A549 (cell line): ENCODE data around the gene ACTG2. TPM values are rescaled to one million over a fixed set of nuclear protein-coding genes. Genes with fewer than 3 reads are reported as not detected.

Experiments
- ATAC-seq, 2 experiments: fragments of 200-7000 bp in 1 of 2; fragments of >200 bp in 1 of 2; cut with Nextera tagmentation in 1 of 2; cut with Tn5 transposase in 1 of 2; 3 replicates each; pipeline versions ENCODE4 v1.8.0 to v1.9.1; 2018 to 2020; ENCODE audit warnings: mild to moderate bottlenecking in 1 of 2, moderate library complexity in 1 of 2
- CTCF ChIA-PET: fragments of 300-600 bp; sonication (Branson Sonifier 250); formaldehyde crosslinking; extraction: SDS; loops from one replicate; lab custom pipeline; 2021; ENCODE audit warnings: antibody characterized with exemption, inconsistent platforms; lab: Yijun Ruan, JAX
- POLR2A ChIA-PET: fragments of 350-600 bp; formaldehyde crosslinking; extraction: SDS; loops from one replicate; lab custom pipeline; 2021; ENCODE audit warnings: antibody characterized with exemption, inconsistent platforms; lab: Yijun Ruan, JAX
- DNase-seq, 2 experiments: peaks; one replicate each; pipeline versions ENCODE4 v3.0.0 to v3.0.0-alpha.2; 2011 to 2016; ENCODE audit warnings: low read depth in 1 of 2, low spot score in 1 of 2
- FAIRE-seq: peaks from 2 replicates; lab custom pipeline; 2011; peaks lifted over from hg19 to GRCh38; lab: Jason Lieb, UNC
- H3K27ac ChIP-seq, 2 experiments: fragments of >200 bp; sonication (Bioruptor Twin); formaldehyde crosslinking; 3 replicates each; pipeline ENCODE4 v1.5.1; 2016 to 2017
- H3K4me1 ChIP-seq: fragments of >200 bp; sonication (Bioruptor Twin); formaldehyde crosslinking; 3 replicates; pipeline ENCODE4 v1.6.1; 2016
- H3K4me2 ChIP-seq: fragments of >200 bp; sonication (Bioruptor Twin); formaldehyde crosslinking; 3 replicates; pipeline ENCODE4 v1.6.1; 2016
- H3K4me3 ChIP-seq: fragments of >200 bp; sonication (Bioruptor Twin); formaldehyde crosslinking; 3 replicates; pipeline ENCODE4 v1.5.1; 2016
- H3K9me3 ChIP-seq: fragments of >200 bp; sonication (Bioruptor Twin); formaldehyde crosslinking; 3 replicates; pipeline ENCODE4 v1.6.1; 2016
- BHLHE40 ChIP-seq: IDR thresholded peaks from 2 replicates; pipeline ENCODE4 v1.6.1; 2012; ENCODE audit warnings: low read depth, low read length, inconsistent platforms
- CBX8 ChIP-seq: fragments of 200-600 bp; sonication (generic); IDR thresholded peaks from 2 replicates; pipeline ENCODE4 v1.6.1; 2016
- CEBPB ChIP-seq, 2 experiments: fragments of >200 bp in 1 of 2; sonication (Bioruptor Twin) in 1 of 2; formaldehyde crosslinking in 1 of 2; IDR thresholded peaks; 2 replicates each; pipeline ENCODE4 v1.6.1; 2012 to 2016
- CHD4 ChIP-seq: fragments of 200-600 bp; sonication (generic); IDR thresholded peaks from 2 replicates; pipeline ENCODE4 v1.6.1; 2016; ENCODE audit warnings: antibody characterized with exemption, mild to moderate bottlenecking, borderline replicate concordance
- EHMT2 ChIP-seq: fragments of 200-600 bp; sonication (generic); IDR thresholded peaks from 2 replicates; pipeline ENCODE4 v1.6.1; 2016; ENCODE audit warnings: antibody characterized with exemption, low read depth, mild to moderate bottlenecking, moderate library complexity
- GATA3 ChIP-seq: IDR thresholded peaks from 2 replicates; pipeline ENCODE4 v1.6.1; 2012; ENCODE audit warnings: borderline replicate concordance
- HOXA7 ChIP-seq: fragments of 250-450 bp; sonication (Bioruptor Pico); IDR thresholded peaks from 2 replicates; pipeline ENCODE4 v1.5.0; 2020; ENCODE audit warnings: mild to moderate bottlenecking, moderate library complexity
- JUNB ChIP-seq: fragments of >200 bp; sonication (Bioruptor Twin); formaldehyde crosslinking; IDR thresholded peaks from 2 replicates; pipeline ENCODE4 v1.6.1; 2016
- KDM5A ChIP-seq: fragments of 200-600 bp; sonication (generic); IDR thresholded peaks from 2 replicates; pipeline ENCODE4 v1.6.1; 2016; ENCODE audit warnings: antibody characterized with exemption, mild to moderate bottlenecking
- MAFK ChIP-seq: fragments of 450-650 bp; IDR thresholded peaks from 2 replicates; pipeline ENCODE4 v1.6.1; 2014; ENCODE audit not compliant: partially characterized antibody
- PHF8 ChIP-seq: fragments of 200-600 bp; sonication (generic); IDR thresholded peaks from 2 replicates; pipeline ENCODE4 v1.6.1; 2016; ENCODE audit warnings: low read depth, mild to moderate bottlenecking, antibody characterized with exemption, moderate library complexity, borderline replicate concordance
- SREBF2 ChIP-seq: fragments of 450-650 bp; IDR thresholded peaks from 2 replicates; pipeline ENCODE4 v1.6.1; 2014; ENCODE audit warnings: mild to moderate bottlenecking, moderate library complexity
- TFCP2L1 ChIP-seq: fragments of 250-450 bp; sonication (Bioruptor Pico); IDR thresholded peaks from 2 replicates; pipeline ENCODE4 v1.5.0; 2021; ENCODE audit warnings: mild to moderate bottlenecking
- TP53 ChIP-seq: fragments of 250-450 bp; sonication (Bioruptor Pico); IDR thresholded peaks from 2 replicates; pipeline ENCODE4 v1.5.0; 2021; ENCODE audit warnings: mild to moderate bottlenecking, moderate library complexity
- ZNF302 ChIP-seq: fragments of 250-450 bp; sonication (Bioruptor Pico); IDR thresholded peaks from 2 replicates; pipeline ENCODE4 v1.9.0; 2021; ENCODE audit warnings: inconsistent platforms, mild to moderate bottlenecking, moderate library complexity
- WGBS: methylation state at CpG from one replicate; pipeline ENCODE4 v1.1.6; 2017; ENCODE audit errors: missing lambda C conversion rate; 5-methylcytosine and 5-hydroxymethylcytosine counted together
- polyA plus RNA-seq, 4 experiments: library from polyadenylated mRNA; depleted of rRNA in 3 of 4; stranded (reverse); fragments of >200 nt; fragmentation: RNase III in 1 of 4; extraction: RNeasy Plus Mini Kit Qiagen cat#74134 plus additional on column Dnase treatment in 1 of 4; gene quantifications; 2 replicates in 3 of 4; 3 replicates in 1 of 4; pipeline ENCODE4 v1.2.3, GENCODE V29; 2011 to 2017
- TF ChIP-seq, protein P1 (sequence below): fragments of 450-650 bp; IDR thresholded peaks from 2 replicates; pipeline ENCODE4 v1.6.1; 2014; ENCODE audit warnings: antibody characterized with exemption
- TF ChIP-seq, protein P2 (sequence below): fragments of 250-450 bp; sonication (Bioruptor Pico); IDR thresholded peaks from 2 replicates; pipeline ENCODE4 v1.5.0; 2020; ENCODE audit warnings: low read depth, mild to moderate bottlenecking, moderate library complexity
- TF ChIP-seq, protein P3 (sequence below): fragments of 250-450 bp; sonication (Bioruptor Pico); IDR thresholded peaks from 2 replicates; pipeline ENCODE4 v1.5.0; 2021; ENCODE audit warnings: mild to moderate bottlenecking, moderate library complexity, borderline replicate concordance
- TF ChIP-seq, protein P4 (sequence below): fragments of 200-600 bp; sonication (generic); IDR thresholded peaks from 2 replicates; pipeline ENCODE4 v1.6.1; 2016; ENCODE audit warnings: antibody characterized with exemption, mild to moderate bottlenecking, moderate library complexity
- TF ChIP-seq, protein P5 (sequence below): IDR thresholded peaks from 2 replicates; pipeline ENCODE4 v1.6.1; 2012
- TF ChIP-seq, protein P6 (sequence below): fragments of 150-350 bp; IDR thresholded peaks from 2 replicates; pipeline ENCODE4 v1.6.1; 2014; ENCODE audit warnings: low read depth, mild to moderate bottlenecking, low read length

The ACTG2 gene
- polyA plus RNA-seq, 2 of the 4 experiments (the other 2 are of a cell fraction), result 0.04 to 0.26 TPM

DNA sequence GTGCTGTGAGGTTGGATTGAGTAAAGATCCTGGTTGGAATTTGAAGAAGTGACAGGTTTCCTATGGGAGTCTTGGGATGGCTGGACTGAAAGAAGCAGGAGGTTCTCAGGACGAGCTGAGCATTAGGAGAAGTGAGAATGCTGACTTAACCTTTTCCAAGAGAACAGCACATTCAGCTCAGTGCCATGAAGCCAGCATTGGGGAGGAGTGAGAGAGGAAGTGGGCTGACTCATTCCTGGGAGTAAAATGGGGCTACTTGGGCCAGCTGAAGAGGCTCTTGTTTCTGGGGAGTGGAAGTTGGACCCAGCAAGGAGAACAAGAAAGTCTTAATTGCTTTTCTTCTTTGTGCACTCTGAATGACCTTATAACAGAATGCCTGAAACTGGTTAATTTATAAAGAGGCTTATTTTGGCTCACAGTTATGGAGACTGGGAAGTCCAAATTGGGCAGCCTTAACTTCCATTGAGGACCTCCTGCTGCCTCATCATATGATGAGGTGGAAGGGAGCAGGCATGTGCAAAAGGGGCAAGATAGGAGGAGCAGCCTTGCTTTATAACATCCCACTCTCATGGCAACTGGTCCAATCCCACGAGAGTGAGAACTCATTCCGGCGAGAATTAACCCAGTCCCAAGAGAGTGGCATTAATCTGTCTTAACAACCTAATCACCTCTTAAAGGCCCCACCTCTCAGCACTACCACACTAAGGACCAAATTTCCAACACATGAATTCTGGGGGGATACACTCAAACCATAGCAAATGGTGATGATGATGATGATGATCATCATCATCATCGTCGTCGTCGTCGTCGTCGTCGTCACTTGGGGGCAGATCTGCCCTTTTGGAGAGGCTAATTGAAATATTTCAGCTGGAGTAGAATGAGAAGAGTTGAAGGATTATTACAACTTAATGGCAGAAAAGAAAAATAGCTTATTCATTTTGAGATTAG lies 60.0 kb downstream of the ACTG2 start:
- Histone ChIP-seq H3K9me3 (no peaks in the 10 kb centered on the region), H3K4me1 (no peaks in the 10 kb centered on the region), H3K27ac (no peak overlapping the region), H3K4me2 (no peak overlapping the region), H3K4me3 (no peak overlapping the region)
- ChIA-PET POLR2A (interaction anchor here (1.2 kb wide), 1 partner anchor 26 kb away, joined by 10 read pairs; no protein-coding TSS in a partner anchor), CTCF (interaction anchor here (0.6 to 2.6 kb wide), 7 partner anchors 13 to 199 kb away, joined by 3 to 11 read pairs (median 3); no protein-coding TSS in a partner anchor)
- 94% methylated on average over 12 of the region's 12 CpGs for WGBS
- no peak for ATAC-seq
- FAIRE-seq, result no peak
- no peak for DNase-seq
- TF ChIP-seq MAFK (peak; percentile 35), KDM5A (no peak), CBX8 (no peak)

DNA sequence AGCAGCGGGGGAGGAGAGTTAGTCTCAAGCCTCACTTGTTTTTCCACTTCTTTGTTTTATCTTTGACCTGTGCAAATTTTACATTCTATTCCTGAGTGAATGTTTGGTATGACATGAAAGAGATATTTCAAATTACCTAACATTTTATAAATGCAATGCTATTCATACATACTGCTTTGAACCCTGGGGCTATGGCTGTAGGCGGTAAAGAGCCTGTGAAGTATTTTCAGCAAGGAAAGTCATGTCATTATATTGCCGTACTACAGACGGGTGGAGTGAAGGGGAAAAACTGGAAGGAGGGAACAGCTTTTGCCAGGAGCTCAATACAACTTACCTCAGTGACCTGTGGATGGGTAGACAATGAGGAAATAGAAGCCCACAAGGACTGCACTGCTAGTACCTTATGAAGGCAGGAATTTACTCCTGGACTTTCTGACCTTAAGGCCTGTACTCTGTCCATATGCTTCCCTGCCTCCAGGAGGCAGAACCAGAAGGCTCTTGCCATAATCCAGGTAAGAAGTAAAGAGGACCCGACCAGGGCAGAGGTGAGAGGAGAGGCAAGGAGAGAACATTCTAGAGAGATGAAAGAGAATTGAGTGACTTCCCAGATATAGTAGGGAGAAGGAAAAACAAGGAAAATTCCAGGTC lies 63.5 kb downstream of the ACTG2 start:
- TF ChIP-seq CBX8 (no peak), EHMT2 (no peak), TP53 (CRISPR knock-in tag) (no peak), JUNB (no peak), SREBF2 (no peak), CEBPB (IDR thresholded peaks at IDR 0.05) (no peak), CHD4 (no peak), BHLHE40 (no peak), KDM5A (no peak), GATA3 (no peak), TFCP2L1 (no peak), PHF8 (no peak), ZNF302 (CRISPR knock-in tag) (no peak), HOXA7 (no peak)
- TF ChIP-seq, protein P1, sequence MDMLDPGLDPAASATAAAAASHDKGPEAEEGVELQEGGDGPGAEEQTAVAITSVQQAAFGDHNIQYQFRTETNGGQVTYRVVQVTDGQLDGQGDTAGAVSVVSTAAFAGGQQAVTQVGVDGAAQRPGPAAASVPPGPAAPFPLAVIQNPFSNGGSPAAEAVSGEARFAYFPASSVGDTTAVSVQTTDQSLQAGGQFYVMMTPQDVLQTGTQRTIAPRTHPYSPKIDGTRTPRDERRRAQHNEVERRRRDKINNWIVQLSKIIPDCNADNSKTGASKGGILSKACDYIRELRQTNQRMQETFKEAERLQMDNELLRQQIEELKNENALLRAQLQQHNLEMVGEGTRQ, result no peak
- TF ChIP-seq, protein P2, sequence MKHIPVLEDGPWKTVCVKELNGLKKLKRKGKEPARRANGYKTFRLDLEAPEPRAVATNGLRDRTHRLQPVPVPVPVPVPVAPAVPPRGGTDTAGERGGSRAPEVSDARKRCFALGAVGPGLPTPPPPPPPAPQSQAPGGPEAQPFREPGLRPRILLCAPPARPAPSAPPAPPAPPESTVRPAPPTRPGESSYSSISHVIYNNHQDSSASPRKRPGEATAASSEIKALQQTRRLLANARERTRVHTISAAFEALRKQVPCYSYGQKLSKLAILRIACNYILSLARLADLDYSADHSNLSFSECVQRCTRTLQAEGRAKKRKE (CRISPR knock-in tag), result no peak
- TF ChIP-seq, protein P3, sequence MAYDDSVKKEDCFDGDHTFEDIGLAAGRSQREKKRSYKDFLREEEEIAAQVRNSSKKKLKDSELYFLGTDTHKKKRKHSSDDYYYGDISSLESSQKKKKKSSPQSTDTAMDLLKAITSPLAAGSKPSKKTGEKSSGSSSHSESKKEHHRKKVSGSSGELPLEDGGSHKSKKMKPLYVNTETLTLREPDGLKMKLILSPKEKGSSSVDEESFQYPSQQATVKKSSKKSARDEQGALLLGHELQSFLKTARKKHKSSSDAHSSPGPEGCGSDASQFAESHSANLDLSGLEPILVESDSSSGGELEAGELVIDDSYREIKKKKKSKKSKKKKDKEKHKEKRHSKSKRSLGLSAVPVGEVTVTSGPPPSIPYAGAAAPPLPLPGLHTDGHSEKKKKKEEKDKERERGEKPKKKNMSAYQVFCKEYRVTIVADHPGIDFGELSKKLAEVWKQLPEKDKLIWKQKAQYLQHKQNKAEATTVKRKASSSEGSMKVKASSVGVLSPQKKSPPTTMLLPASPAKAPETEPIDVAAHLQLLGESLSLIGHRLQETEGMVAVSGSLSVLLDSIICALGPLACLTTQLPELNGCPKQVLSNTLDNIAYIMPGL (CRISPR knock-in tag), result no peak
- TF ChIP-seq, protein P4, sequence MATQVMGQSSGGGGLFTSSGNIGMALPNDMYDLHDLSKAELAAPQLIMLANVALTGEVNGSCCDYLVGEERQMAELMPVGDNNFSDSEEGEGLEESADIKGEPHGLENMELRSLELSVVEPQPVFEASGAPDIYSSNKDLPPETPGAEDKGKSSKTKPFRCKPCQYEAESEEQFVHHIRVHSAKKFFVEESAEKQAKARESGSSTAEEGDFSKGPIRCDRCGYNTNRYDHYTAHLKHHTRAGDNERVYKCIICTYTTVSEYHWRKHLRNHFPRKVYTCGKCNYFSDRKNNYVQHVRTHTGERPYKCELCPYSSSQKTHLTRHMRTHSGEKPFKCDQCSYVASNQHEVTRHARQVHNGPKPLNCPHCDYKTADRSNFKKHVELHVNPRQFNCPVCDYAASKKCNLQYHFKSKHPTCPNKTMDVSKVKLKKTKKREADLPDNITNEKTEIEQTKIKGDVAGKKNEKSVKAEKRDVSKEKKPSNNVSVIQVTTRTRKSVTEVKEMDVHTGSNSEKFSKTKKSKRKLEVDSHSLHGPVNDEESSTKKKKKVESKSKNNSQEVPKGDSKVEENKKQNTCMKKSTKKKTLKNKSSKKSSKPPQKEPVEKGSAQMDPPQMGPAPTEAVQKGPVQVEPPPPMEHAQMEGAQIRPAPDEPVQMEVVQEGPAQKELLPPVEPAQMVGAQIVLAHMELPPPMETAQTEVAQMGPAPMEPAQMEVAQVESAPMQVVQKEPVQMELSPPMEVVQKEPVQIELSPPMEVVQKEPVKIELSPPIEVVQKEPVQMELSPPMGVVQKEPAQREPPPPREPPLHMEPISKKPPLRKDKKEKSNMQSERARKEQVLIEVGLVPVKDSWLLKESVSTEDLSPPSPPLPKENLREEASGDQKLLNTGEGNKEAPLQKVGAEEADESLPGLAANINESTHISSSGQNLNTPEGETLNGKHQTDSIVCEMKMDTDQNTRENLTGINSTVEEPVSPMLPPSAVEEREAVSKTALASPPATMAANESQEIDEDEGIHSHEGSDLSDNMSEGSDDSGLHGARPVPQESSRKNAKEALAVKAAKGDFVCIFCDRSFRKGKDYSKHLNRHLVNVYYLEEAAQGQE, result no peak
- TF ChIP-seq, protein P5, sequence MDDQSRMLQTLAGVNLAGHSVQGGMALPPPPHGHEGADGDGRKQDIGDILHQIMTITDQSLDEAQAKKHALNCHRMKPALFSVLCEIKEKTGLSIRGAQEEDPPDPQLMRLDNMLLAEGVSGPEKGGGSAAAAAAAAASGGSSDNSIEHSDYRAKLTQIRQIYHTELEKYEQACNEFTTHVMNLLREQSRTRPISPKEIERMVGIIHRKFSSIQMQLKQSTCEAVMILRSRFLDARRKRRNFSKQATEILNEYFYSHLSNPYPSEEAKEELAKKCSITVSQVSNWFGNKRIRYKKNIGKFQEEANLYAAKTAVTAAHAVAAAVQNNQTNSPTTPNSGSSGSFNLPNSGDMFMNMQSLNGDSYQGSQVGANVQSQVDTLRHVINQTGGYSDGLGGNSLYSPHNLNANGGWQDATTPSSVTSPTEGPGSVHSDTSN, result no peak
- TF ChIP-seq, protein P6, sequence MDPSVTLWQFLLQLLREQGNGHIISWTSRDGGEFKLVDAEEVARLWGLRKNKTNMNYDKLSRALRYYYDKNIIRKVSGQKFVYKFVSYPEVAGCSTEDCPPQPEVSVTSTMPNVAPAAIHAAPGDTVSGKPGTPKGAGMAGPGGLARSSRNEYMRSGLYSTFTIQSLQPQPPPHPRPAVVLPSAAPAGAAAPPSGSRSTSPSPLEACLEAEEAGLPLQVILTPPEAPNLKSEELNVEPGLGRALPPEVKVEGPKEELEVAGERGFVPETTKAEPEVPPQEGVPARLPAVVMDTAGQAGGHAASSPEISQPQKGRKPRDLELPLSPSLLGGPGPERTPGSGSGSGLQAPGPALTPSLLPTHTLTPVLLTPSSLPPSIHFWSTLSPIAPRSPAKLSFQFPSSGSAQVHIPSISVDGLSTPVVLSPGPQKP, result no peak
- TF ChIP-seq, all 56 proteins: peak for 0
- ChIA-PET POLR2A (interaction anchor here (0.6 kb wide), 1 partner anchor 11 kb away, joined by 6 read pairs; no protein-coding TSS in a partner anchor), CTCF (interaction anchor here (0.8 to 1.4 kb wide), 3 partner anchors 12 to 195 kb away, joined by 3 to 7 read pairs (median 4); no protein-coding TSS in a partner anchor)
- no peak overlapping the region for H3K4me3 ChIP-seq
- H3K4me1 ChIP-seq, result no peaks in the 10 kb centered on the region
- FAIRE-seq (no peak), DNase-seq (peak in 1 of 2 experiments; percentile 16), ATAC-seq (peak; percentile 40 to 67; a peak in 5 of 6 replicates)
- no peak overlapping the region for H3K4me2 ChIP-seq
- H3K9me3 ChIP-seq, result no peaks in the 10 kb centered on the region
- H3K27ac ChIP-seq, result no peak overlapping the region
- WGBS, result 85% methylated on average over 5 of the region's 5 CpGs
